ENCODE results near the gene ZNF280D.

DNA sequence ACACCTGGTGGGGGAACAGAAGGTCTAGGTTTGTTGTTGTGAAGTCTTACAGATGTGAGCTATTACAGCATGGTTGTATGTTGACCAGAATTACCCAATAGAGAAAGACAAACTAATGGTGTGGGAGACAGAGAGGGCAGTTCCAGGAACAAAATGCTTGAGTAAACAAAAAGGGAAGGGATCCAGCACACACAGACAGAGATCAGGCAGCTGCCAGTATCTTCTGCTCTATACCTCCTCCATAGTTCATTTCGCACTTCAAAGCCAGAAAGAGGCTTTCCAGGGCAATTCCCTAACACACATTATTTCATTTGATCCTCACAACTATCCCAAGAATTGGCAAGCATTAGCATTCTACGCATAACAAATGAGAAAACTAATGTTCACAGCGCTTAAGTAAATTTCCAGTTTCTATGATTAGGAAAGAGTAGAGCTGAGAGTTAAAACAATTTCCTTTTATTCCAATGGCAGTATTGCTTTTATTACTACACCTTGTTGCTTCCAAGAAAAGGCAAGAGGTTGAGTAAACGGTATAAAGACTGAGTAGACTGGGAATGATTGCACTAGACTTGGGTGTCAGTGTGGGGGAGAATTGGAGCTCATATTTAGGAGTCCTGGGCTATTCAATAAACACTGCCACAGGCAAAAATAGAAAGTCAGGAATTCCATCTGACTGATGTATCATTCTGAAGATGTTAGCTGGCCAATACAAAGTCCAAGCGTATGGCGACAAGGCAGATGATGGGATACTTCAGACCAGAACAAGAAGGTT, 39.7 kb upstream of the ZNF280D start:
- no peak for TF ChIP-seq SIN3A (IDR thresholded peaks at IDR 0.05; ENCODE audit: borderline replicate concordance, insufficient read depth, low read length)
- no peak for TF ChIP-seq TAF1 (IDR thresholded peaks at IDR 0.05; ENCODE audit: borderline replicate concordance, insufficient read depth, low read length)
- TF ChIP-seq FOXP2 (optimal IDR thresholded peaks at IDR 0.05; ENCODE audit: borderline replicate concordance, extremely low read depth, extremely low read length, insufficient read depth): no peak
- no peak for TF ChIP-seq POLR2AphosphoS5 (IDR thresholded peaks at IDR 0.05; ENCODE audit: low read depth, low read length)
- TF ChIP-seq, protein P1, sequence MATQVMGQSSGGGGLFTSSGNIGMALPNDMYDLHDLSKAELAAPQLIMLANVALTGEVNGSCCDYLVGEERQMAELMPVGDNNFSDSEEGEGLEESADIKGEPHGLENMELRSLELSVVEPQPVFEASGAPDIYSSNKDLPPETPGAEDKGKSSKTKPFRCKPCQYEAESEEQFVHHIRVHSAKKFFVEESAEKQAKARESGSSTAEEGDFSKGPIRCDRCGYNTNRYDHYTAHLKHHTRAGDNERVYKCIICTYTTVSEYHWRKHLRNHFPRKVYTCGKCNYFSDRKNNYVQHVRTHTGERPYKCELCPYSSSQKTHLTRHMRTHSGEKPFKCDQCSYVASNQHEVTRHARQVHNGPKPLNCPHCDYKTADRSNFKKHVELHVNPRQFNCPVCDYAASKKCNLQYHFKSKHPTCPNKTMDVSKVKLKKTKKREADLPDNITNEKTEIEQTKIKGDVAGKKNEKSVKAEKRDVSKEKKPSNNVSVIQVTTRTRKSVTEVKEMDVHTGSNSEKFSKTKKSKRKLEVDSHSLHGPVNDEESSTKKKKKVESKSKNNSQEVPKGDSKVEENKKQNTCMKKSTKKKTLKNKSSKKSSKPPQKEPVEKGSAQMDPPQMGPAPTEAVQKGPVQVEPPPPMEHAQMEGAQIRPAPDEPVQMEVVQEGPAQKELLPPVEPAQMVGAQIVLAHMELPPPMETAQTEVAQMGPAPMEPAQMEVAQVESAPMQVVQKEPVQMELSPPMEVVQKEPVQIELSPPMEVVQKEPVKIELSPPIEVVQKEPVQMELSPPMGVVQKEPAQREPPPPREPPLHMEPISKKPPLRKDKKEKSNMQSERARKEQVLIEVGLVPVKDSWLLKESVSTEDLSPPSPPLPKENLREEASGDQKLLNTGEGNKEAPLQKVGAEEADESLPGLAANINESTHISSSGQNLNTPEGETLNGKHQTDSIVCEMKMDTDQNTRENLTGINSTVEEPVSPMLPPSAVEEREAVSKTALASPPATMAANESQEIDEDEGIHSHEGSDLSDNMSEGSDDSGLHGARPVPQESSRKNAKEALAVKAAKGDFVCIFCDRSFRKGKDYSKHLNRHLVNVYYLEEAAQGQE (IDR thresholded peaks at IDR 0.05; ENCODE audit: insufficient read depth in 1 of 2, low read depth in 2 of 2, low read length in 2 of 2): no peak
